LNCAP (cell line): Measurements from ENCODE around the gene XPO5.

Experiments
- CTCF ChIP-seq: fragments of 450-650 bp; IDR thresholded peaks from 2 replicates; pipeline ENCODE4 v1.5.1; 2017; ENCODE audit warnings: mild to moderate bottlenecking

The XPO5 gene

GRCh38 chr6:43509984-43510826 lies 65.6 kb downstream of the XPO5 start, which contains the start of gene LRRC73:
TSS of gene LRRC73 (minus strand) at chr6:43510346. CDS start at chr6:43509785, 561 bp downstream.
- TF ChIP-seq CTCF: no peak

GRCh38 chr6:43509142-43509983 lies 66.5 kb downstream of the XPO5 start:
- TF ChIP-seq CTCF: no peak

GRCh38 chr6:43508481-43509141 lies 67.2 kb downstream of the XPO5 start:
- no peak for TF ChIP-seq CTCF

- TF ChIP-seq CTCF: peak; percentile 87
Observed at GRCh38 chr6:43506667-43507471, 69.0 kb downstream of the XPO5 start.

GRCh38 chr6:43506171-43506570 lies 69.7 kb downstream of the XPO5 start:
- TF ChIP-seq CTCF: no peak

GRCh38 chr6:43505718-43506117 lies 70.1 kb downstream of the XPO5 start:
- TF ChIP-seq CTCF: no peak
